HG02759 (cell line): ENCODE data around the gene REXO2.
A peak's percentile ranks its signal among the peaks of the same experiment; 100 is the strongest.

Source experiments
- ATAC-seq: cut with Tn5 transposase; IDR thresholded peaks from one replicate; pipeline ENCODE4 v1.9.1; 2021; ENCODE audit warnings: mild to moderate bottlenecking, moderate library complexity; ENCODE audit not compliant: unreplicated experiment

REXO2 gene

GRCh38 chr11:114439229-114440120 is at the start of gene REXO2:
TSS of gene REXO2 (plus strand) at chr11:114439467. CDS start at chr11:114439529, 62 bp downstream.
- ATAC-seq, result peak; percentile 100

GRCh38 chr11:114392735-114393667 is 46.3 kb upstream of the REXO2 start:
- no peak for ATAC-seq

GRCh38 chr11:114395736-114396135 is 43.5 kb upstream of the REXO2 start:
- ATAC-seq, result no peak

GRCh38 chr11:114396916-114397315 is 42.4 kb upstream of the REXO2 start:
- ATAC-seq, result no peak

GRCh38 chr11:114397349-114397982 is 41.8 kb upstream of the REXO2 start:
- no peak for ATAC-seq

GRCh38 chr11:114398303-114398920 is 40.9 kb upstream of the REXO2 start:
- no peak for ATAC-seq

GRCh38 chr11:114399490-114400215 is 39.6 kb upstream of the REXO2 start:
- ATAC-seq, result peak; percentile 30

GRCh38 chr11:114400216-114400914 is 38.9 kb upstream of the REXO2 start, which contains the start of the genes C11orf71 and RBM7:
TSS of gene C11orf71 (minus strand) at chr11:114400511. CDS start at chr11:114400331, 180 bp downstream.
TSS of gene RBM7 (plus strand) at chr11:114400666. CDS start at chr11:114400672, 6 bp downstream.
- ATAC-seq, result peak; percentile 95

- ATAC-seq, result no peak
Observed at GRCh38 chr11:114400915-114401223, 38.4 kb upstream of the REXO2 start.

GRCh38 chr11:114401311-114401710 is 38.0 kb upstream of the REXO2 start:
- ATAC-seq, result no peak

GRCh38 chr11:114412946-114413345 is 26.3 kb upstream of the REXO2 start:
- no peak for ATAC-seq

GRCh38 chr11:114413958-114414357 is 25.3 kb upstream of the REXO2 start:
- ATAC-seq, result no peak

- no peak for ATAC-seq
Observed at GRCh38 chr11:114416441-114416961, 22.8 kb upstream of the REXO2 start.

- ATAC-seq, result no peak
Observed at GRCh38 chr11:114426280-114426679, 13.0 kb upstream of the REXO2 start.

- no peak for ATAC-seq
Observed at GRCh38 chr11:114430290-114430689, 9.0 kb upstream of the REXO2 start.

GRCh38 chr11:114432893-114433292 is 6.4 kb upstream of the REXO2 start:
- no peak for ATAC-seq

- no peak for ATAC-seq
Observed at GRCh38 chr11:114433376-114433775, 5.9 kb upstream of the REXO2 start.

GRCh38 chr11:114438303-114438702 is 964 bp upstream of the REXO2 start:
- no peak for ATAC-seq
